ENCODE data around the gene MAP3K13.

GRCh38 chr3:185532901-185533300 lies 170.0 kb downstream of the MAP3K13 start:
- TF ChIP-seq CTCF (IDR thresholded peaks at IDR 0.05; ENCODE audit: insufficient read depth, low read depth, low read length) = no peak
- TF ChIP-seq EZH2 (IDR thresholded peaks at IDR 0.05; ENCODE audit: insufficient read depth, low read length) = no peak

All from astrocyte (in vitro differentiated cells and primary cell).